WTC11 (cell line): Measurements from ENCODE around the gene GPBP1L1.

ENCODE experiments used
- CREM ChIP-seq: sonication (generic); formaldehyde crosslinking; IDR thresholded peaks from 2 replicates; pipeline ENCODE4 v1.8.1; 2022; ENCODE audit warnings: mild to moderate bottlenecking, missing genetic modification reagents, moderate library complexity
- CTCF ChIP-seq: fragments of 200-600 bp; IDR thresholded peaks from 2 replicates; pipeline ENCODE4 v1.8.0; 2022; ENCODE audit warnings: antibody characterized with exemption
- FOXJ3 ChIP-seq: sonication (generic); formaldehyde crosslinking; IDR thresholded peaks from 2 replicates; pipeline ENCODE4 v1.9.0; 2021; ENCODE audit warnings: missing genetic modification reagents, mild to moderate bottlenecking, borderline replicate concordance
- IRF2 ChIP-seq: sonication (generic); formaldehyde crosslinking; IDR thresholded peaks from 2 replicates; pipeline ENCODE4 v1.8.0; 2022; ENCODE audit warnings: low read depth, missing genetic modification reagents, borderline replicate concordance
- TCF7 ChIP-seq: sonication (generic); formaldehyde crosslinking; IDR thresholded peaks from 2 replicates; pipeline ENCODE4 v1.8.0; 2022; ENCODE audit warnings: mild to moderate bottlenecking, low read depth, missing genetic modification reagents, moderate library complexity
- TEAD4 ChIP-seq: sonication (generic); formaldehyde crosslinking; IDR thresholded peaks from 2 replicates; pipeline ENCODE4 v1.8.0; 2022; ENCODE audit warnings: mild to moderate bottlenecking, missing genetic modification reagents
- ZNF219 ChIP-seq: sonication (generic); formaldehyde crosslinking; IDR thresholded peaks from 2 replicates; pipeline ENCODE4 v1.8.0; 2023; ENCODE audit warnings: missing genetic modification reagents, mild to moderate bottlenecking, borderline replicate concordance
- TF ChIP-seq, protein P1 (sequence below): sonication (generic); formaldehyde crosslinking; IDR thresholded peaks from 2 replicates; pipeline ENCODE4 v1.8.1; 2022; ENCODE audit warnings: missing genetic modification reagents, borderline replicate concordance
- TF ChIP-seq, protein P2 (sequence below): sonication (generic); formaldehyde crosslinking; IDR thresholded peaks from 2 replicates; pipeline ENCODE4 v1.8.0; 2022; ENCODE audit warnings: mild to moderate bottlenecking, missing genetic modification reagents

GRCh38 chr1:45586769-45587168, 99.6 kb downstream of the GPBP1L1 start:
- TF ChIP-seq CTCF (no peak), TCF7 (CRISPR knock-in tag) (no peak), TEAD4 (CRISPR knock-in tag) (no peak), CREM (no peak), IRF2 (no peak), FOXJ3 (CRISPR knock-in tag) (no peak), ZNF219 (no peak)
- TF ChIP-seq, protein P1, sequence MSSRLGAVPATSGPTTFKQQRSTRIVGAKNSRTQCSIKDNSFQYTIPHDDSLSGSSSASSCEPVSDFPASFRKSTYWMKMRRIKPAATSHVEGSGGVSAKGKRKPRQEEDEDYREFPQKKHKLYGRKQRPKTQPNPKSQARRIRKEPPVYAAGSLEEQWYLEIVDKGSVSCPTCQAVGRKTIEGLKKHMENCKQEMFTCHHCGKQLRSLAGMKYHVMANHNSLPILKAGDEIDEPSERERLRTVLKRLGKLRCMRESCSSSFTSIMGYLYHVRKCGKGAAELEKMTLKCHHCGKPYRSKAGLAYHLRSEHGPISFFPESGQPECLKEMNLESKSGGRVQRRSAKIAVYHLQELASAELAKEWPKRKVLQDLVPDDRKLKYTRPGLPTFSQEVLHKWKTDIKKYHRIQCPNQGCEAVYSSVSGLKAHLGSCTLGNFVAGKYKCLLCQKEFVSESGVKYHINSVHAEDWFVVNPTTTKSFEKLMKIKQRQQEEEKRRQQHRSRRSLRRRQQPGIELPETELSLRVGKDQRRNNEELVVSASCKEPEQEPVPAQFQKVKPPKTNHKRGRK (CRISPR knock-in tag) = no peak
- TF ChIP-seq, protein P2, sequence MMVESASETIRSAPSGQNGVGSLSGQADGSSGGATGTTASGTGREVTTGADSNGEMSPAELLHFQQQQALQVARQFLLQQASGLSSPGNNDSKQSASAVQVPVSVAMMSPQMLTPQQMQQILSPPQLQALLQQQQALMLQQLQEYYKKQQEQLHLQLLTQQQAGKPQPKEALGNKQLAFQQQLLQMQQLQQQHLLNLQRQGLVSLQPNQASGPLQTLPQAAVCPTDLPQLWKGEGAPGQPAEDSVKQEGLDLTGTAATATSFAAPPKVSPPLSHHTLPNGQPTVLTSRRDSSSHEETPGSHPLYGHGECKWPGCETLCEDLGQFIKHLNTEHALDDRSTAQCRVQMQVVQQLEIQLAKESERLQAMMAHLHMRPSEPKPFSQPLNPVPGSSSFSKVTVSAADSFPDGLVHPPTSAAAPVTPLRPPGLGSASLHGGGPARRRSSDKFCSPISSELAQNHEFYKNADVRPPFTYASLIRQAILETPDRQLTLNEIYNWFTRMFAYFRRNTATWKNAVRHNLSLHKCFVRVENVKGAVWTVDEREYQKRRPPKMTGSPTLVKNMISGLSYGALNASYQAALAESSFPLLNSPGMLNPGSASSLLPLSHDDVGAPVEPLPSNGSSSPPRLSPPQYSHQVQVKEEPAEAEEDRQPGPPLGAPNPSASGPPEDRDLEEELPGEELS (CRISPR knock-in tag) = no peak
